HTERT RPE-1 (cell line): ENCODE results near the gene GFY.

Source experiments
- in situ Hi-C: fragments of 300-500 bp; cut with MboI; formaldehyde crosslinking; loops from 4 replicates; pipeline ENCODE4 v1.14.3; 2020; ENCODE audit warnings: low sequenced_read_pairs

GFY gene, protein sequence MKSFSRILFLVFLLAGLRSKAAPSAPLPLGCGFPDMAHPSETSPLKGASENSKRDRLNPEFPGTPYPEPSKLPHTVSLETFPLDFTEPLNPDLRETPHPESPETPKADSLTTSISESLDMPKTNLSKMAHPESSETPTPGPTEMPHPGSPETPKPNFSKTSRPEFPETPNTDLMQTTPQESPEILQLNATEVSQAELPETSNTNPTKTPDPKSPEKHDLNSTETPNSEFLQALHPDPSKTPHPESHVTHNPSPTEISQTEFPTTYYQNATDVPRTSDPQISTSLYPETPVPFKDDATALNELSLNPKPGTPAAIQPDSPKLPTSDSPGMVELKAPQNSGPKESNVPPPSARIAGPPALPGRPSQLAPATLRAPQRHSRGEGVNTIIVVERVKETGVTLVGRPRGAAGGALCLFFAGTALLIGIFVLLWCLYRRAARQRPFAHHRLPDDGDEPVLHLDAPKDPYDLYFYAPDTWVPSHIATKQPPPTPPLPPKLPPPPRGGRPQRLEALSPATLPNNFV

DNA sequence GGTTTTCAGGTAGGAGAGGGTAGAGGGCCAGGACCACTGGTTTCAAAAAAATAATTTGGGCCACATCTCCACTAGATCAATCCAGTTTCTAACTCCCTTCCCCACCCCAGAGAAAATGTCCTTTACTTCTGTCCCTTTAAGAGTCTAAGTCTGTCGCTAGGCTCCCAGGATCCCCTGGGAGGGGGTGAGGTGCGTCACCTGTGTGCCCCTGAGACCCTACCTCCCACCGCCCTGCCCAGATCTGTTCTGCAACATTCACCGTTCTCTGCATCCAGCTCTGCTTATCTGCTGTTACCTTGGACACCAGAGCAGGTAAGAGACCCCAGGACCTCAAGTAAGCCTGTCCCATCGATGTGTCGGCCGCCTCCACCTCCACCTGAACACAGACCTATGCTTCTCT lies at the start of gene GFY:
GFY (plus strand) TSS at position 211 of the 400 bp plus-strand sequence. CDS start 1,043 bp downstream, outside the sequence.
- in situ Hi-C loops = no loop called here

DNA sequence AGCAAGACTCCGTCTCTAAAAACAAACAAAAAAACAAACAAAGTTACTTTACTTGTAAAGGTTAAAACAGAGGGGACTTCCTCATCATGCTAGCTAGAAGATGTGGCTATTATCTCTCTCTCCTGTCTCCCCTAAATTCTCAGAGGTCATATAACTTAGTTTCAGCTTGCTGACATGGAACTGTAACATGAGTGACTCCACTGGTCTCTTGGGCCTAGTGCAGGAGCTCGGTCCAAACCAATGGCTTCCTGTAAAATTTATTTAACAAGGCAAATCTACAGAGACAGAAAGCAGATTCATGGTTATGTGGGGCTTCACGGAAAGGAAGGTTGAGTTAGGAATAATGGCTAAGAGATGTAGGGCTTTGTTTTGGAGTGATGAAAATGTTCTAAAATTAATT lies 46.7 kb upstream of the GFY start:
- in situ Hi-C loops = no loop called here

DNA sequence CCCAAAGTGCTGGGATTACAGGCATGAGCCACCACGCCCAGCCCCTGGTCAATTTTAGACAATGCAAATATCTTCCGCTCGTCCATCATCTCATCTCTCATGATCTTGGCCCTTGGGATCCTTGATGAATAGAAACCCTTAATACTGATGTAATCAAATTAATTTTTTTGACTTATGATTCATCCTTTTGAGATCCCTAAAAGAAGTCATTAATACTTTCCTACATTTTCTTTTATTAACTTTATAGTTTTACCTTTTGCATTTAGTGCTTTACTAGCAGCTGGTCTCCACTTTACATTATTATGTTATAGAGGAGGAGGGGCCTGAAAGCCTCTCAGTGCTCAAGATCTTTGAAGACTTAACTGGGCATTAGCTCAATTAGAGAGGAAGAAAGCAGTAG lies 44.8 kb upstream of the GFY start:
- in situ Hi-C loops = no loop called here

DNA sequence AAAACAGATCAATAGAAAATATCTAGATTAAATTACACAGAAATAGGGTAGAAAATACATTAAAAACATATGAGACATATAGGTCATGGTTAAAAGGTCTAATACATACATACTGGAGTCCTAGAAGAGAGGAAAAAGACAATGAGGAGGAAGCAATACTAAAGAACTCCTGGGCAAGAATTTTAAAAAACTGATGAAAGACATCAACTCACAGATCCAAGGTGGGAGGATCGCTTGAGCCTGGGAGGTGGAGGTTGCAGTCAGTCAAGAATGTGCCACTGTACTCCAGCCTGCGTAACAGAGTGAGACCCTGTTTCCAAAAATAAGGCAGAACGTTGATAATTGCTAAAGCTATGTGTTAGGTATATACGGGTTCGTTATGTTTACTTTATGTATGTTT lies 42.5 kb upstream of the GFY start:
- in situ Hi-C loops = no loop called here

DNA sequence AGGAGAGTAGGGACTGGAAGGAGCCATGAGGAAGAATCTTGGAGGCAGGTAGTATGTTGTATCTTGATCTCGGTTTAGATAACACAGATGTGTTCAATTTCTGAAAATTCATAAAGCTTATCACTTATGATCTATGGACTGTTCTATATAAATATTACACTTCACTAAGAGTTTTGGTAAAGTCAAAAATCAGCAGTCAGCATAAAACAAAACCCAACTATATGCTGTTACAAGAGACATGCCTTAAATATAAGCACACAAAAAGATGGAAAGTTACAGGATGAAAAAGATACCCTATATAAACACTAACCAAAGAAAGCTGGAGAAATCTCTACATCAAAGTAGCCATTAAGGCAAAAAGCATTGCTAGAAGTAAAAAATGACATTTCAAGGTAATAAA lies 41.6 kb upstream of the GFY start:
- in situ Hi-C loops = no loop called here

DNA sequence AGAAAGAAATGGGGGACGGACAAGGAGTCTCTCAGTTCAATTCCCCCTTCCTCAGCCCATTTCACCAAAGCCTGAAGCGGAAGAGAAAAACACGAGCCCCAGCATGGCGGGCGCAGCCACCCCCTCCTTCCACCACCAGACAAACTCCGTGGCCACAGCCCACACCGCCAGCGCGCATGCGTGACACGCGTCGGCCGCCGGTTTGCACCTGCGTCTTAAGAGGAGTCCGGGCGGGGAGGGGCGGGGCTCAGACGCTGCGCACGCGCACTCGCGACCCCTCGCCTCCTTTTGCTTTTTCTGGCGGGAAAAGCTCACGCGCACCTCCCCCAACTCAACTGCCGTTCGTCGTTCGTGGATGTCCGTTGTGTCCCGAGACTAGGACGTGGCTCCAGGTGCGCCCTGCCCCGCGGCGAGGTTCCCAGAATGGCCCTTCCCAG lies 37.2 kb upstream of the GFY start, which contains the start of gene KASH5:
KASH5 (plus strand) TSS at position 314 of the 437 bp plus-strand sequence. CDS start 2,635 bp downstream, outside the sequence.
- in situ Hi-C loops = no loop called here

DNA sequence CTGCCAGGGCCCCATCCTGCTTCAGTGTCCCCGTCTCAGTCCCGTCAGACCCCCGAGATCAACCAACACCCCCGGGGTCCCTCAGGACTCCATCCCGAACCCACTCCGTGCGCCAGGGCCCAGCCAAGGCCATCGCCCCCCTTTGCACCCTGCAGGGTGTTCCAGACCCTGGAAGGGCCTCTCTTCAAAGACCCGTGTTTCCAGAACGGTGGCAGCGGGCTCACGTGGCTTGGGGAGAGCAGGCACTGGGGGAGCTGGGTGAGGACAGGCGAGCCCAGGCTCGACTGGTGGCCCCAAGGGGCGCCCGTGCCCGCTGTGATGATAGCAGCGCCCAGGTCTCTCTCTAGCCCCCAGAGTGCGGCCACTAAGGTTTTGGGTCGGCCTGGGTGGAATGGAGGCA lies 35.8 kb upstream of the GFY start:
- in situ Hi-C loops = no loop called here

DNA sequence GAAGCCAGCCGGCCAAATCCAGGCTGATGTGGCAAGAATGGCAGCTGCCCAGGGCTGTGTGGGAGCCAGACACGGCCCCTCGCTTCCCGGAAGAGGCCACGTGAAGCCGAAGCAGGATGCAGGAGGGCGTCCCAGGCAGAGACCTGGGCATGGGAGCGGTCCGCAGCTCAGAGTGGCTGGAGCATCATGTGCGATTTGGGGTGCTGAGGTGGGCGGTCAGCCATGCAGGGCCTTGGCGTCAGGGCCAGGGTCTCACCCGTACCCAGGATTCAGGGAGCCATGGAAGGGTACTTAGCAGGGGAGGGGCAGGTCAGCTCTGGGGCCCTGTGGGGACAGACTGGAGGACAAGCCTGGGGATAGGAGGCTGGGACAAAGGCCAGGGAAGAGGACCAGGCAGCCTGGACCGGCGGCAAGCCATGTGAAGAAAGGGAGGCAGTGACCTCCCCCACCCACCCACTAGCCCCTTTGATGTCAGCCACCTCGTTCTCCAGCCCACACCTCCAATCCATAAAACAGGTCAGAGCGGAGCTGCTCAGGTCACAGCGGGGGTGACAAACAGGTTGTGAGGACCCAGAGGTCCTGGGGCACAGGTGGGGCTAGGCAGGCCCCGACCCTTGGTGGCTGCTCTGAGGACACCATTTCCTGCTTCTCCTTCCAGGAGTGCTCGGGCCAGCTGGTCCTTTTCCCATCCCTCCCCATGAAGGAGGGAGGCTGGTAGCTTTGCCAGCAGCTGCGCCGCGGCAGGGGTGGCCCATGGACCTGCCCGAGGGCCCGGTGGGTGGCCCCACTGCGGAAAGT lies 34.9 kb upstream of the GFY start:
- in situ Hi-C loops = no loop called here

DNA sequence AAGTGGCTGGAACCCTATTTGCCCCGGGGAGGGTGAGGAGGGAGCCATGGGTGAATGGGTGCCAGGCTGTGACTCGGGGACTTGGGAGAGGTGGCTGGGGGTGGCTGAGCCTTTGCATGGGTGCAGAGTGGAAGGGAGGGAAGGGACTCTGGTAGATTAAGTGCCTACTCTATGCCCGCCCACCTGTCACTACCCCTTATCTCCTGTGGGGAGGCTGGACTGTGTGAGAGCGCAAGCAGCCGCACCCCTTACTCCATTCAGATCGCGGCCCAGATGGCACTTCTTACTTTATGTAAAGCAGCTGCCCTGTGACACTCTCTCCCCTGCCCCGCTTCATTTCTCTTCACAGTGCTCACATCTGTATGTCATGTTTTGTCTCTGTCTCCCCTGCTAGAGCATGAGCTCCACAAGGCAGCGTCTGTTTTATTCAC lies 34.2 kb upstream of the GFY start:
- in situ Hi-C loops = no loop called here

DNA sequence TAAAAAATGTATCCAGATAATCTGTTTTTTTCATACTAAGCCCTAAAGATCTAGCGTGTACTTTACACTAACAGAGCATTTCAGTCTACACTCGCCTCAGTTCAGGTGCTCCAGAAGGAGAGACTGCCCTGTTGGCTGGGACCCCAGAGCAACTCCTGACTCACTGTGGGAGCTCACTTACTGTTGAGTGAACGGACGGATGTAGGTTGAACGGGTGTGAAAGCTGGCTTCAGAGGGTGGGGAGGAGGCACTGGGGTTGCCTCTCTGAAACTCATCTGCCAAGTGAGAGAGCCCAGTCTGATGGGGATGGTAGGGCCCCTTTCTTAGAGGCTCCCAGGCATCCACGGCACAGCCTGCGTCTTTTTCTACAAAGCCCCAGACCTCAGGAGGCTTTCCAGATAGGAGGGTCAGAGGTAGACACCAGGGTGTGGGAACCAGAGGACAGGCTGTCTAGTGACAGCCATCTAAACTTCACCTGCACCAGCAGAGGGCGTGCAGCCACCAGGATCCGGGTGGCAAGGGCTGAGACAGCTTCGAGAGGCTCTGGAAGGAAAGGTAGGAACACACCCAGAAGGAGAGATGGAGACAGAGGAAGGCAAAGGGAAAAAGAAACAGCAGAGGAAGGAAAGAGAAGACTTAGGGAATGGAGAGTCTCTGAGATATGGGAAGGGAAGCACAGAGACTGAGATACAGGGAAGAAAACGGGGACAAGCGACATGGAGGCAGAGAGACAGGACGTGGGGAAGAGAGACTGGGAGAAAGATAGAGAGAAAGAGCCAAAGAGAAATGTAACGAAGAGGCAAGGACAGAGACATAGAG lies 33.4 kb upstream of the GFY start:
- in situ Hi-C loops = no loop called here

DNA sequence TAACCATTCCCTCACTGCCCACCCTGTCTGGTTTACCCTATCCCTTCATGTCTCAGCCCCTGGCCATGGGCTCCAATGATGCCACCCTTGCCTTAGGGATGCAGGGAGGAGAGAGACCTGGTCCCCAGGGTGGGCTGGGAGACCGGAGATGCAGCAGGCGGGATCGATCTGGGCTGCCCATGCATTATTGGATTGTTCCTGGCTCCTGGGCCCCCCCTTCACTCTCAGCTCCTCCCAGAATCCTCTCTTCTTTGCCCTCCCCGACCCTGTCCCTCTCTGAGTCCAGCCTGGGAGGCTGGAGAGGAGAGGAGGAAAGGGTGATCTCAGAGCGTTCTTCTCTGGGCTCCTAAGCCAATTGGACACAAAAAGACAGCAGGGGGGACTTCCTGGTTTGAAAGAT lies 31.3 kb upstream of the GFY start:
- in situ Hi-C loops = no loop called here

DNA sequence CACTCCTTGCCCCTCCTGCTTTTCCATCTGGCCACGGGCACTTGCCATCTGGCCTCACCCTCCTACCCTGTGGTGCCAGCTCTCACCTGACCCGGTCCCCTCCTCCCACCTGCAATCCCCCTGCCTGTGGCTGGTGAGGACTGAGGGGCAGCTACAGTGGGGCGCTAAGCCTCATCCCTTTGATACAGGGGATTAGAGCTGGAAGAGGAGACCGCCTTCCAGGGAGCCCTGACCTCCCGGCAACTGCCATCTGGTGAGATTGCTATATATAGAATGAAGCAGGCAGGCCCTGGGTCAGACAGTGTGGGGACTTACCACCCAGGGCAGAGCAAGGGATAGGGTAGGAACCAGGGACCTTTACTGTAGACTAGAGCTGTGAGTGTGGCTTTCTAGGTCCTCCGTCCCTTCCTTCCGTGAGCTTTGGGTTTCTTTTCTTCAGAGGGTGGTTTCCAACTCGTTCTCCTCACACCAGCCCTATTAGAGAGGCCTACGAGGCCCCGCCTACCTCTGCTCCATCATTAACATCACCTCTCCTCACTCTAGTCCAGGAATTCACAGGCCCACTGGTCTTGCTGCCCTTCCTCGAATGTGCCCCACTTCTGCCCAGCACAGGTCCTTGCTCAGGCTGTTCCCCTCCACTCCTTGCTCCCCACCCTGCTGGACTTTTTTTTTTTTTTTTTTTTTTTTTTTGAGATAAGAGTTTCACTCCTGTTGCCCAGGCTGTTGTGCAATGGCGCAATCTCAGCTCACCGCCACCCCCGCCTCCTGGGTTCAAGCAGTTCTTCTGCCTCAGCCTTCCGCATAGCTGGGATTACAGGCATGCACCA lies 29.4 kb upstream of the GFY start:
- in situ Hi-C loops = no loop called here

DNA sequence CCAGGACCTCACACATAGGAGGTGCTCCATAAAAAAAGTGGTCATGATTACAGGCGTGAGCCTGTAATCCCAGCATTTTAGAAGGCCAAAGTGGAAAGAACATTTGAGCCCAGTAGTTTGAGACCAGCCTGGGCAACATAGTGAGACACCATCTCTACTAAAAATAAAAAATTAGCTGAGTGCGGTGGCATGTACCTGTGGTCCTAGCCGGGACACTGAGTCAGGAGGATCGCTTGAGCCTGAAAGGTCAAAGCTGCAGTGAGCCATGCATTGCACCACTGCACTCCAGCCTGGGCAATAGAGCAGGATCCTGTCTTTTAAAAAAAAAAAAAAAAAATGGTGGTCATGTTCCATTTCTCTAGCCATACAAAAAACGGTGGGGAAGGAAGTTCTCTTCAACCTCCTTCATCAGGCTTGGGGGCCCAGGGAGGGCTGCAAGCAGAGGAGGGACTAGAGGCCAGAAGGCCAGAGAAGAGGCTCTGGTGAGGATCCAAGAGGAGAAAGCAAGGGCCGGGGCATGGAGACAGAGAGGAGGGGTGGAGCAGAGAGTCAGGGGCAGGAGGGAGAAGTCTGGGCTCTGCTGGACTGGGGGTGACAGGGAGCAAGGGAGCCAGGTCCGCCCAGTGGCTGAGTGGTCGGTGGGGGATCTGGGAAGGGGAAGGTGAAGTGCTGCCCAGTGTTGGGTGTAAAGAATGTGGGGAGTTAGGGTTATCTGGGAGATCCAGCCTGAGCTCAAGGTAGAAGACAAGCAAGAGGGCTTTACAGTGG lies 28.3 kb upstream of the GFY start:
- in situ Hi-C loops = no loop called here

DNA sequence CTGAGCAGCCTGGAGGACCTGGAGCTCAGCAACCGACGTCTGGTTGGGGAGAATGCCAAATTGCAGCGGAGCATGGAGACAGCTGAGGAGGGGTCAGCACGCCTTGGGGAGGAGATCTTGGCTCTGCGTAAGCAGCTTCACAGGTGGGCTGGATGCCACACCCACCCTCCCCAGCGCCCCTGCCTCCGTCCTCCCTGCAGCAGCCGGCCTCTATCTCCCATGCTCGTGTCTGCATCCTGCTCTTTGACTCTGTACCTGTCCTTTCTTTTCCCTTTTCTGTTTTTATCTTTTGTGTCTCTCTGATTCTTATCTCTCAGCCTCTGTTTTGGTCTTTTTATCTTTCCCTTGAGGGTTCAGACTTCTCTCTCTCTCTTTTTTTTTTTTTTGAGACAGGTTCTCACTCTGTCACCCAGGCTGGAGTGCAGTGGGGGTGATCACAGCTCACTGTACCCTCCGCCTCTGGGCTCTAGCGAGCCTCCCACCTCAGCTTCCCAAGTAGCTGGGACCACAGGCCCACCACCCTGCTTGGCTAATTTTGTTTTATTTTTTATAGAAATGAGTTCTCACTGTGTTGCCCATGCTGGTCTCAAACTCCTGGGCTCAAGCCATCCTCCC lies 27.1 kb upstream of the GFY start:
- in situ Hi-C loops = no loop called here

DNA sequence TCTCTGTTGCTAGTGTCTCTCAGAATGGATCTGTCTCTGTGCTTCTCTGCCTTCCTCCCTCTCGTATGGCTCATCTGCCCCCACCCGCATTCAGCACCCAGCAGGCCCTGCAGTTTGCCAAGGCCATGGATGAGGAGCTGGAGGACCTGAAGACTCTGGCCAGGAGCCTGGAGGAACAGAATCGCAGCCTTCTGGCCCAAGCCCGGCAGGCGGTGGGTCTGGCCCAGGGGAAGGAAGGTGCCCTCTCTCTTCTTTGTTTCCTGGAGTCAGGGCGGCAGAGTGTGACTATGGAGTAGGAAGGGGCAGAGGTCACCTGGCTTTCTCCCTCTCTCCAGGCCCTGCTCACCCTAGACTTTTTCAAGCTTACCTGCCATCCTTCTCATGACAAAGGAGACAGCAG lies 26.3 kb upstream of the GFY start:
- in situ Hi-C loops = no loop called here

DNA sequence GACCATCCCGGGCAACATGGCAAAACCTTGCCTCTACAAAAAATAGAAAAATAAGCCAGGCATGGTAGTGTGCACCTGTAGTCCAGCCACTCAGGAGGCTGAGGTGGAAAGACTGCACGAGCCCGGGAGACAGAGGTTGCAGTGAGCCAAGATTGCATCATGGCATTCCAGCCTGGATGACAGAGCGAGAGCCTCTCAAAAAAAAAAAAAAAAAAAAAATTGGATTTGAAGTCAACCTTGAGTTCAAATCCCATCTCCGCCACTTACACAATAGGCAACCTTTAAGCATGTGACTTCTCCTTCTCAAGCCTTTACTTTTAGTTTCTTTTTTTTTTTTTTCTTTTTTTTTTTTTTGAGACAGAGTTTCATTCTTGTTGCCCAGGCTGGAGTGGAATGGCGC lies 25.2 kb upstream of the GFY start:
- in situ Hi-C loops = no loop called here

DNA sequence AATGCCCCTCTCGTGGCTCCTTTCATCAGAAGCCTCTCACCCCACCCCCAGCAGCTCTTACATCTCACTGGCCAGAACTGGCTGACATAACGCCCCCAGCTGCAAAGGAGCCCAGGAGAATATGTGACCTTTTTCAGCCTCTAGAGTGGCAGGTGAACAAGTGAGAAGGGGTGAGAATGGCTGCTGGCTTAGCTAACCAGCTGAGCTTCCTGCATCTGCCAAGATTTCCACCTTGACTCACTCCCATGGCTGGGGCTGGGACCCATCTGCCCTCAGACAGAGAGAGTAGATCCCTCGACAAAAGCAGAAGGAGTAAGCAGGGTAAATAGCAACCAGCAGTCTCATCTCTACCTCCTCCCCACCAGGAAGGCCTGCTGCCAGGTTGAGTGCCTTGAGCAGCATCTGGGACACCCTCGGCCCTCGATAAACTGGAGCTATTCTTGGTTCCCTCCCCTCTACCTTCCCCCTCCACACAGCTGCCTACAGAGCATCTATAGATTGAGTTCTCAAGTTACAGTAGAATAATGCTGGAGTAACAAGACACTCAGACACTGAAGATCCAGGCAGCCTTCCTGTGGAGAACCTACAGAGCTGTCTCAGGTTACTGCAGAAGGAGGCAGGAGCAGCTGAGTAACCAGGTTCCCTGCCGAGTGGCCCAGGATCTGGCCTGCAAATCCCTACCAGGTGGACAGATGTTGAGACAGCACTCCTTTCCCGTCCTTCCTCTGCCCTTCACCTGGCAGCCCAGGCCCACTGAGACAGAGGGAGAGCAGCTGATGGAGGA lies 21.6 kb upstream of the GFY start:
- in situ Hi-C loops = no loop called here

DNA sequence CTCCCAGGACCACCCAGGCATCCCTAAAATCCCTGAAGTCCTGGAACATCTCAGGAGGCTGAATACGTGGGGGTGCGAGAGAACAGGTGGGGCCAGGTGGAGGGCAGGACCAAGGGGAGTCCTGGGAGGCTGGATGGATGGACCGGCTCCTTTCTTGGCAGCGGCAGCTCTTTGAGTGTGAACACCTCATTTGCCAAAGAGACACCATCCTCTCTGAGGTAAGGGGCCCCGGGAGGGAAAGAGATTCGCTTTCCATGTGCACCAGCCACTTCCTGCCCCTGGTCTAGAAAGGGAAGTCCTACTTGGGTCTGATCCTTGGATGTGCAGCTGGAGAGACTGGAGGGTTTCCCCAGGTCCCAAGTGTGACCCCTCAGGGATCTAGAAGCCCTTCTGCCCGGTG lies 18.1 kb upstream of the GFY start:
- in situ Hi-C loops = no loop called here
